Measurements from ENCODE around the gene TBXAS1.

TBXAS1 gene

GRCh38 chr7:139895141-139895829 lies 66.2 kb downstream of the TBXAS1 start:
- Histone ChIP-seq H3K9me3 (ENCODE audit: control insufficient read depth, insufficient read depth, low read depth, low read length) (no peaks in the 10 kb centered on the region), H3K4me1 (ENCODE audit: control insufficient read depth, insufficient read depth, low read length) (no peaks in the 10 kb centered on the region), H3K27ac (ENCODE audit: extremely low read depth, low read depth, low read length) (no peak overlapping the region), H3K36me3 (ENCODE audit: control insufficient read depth in 2 of 2, insufficient read depth in 1 of 2, low read length in 2 of 2) (no peaks in the 10 kb centered on the region), H3K4me3 (ENCODE audit: low read depth, low read length) (no peak overlapping the region)
- ChIA-PET CTCF (no interaction called here), POLR2A (no interaction called here)
- 0 out of 2 replicates have a peak, but pooled peaks have one; percentile 17 for TF ChIP-seq ZIC2 (tag by site-specific recombination; IDR thresholded peaks at IDR 0.05)
- TF ChIP-seq ZNF16 (tag by site-specific recombination; IDR thresholded peaks at IDR 0.05; ENCODE audit: low read depth), result no peak

- Histone ChIP-seq H3K27ac (ENCODE audit: extremely low read depth, low read depth, low read length) (no peak overlapping the region), H3K4me1 (ENCODE audit: control insufficient read depth, insufficient read depth, low read length) (no peaks in the 10 kb centered on the region), H3K9me3 (ENCODE audit: control insufficient read depth, insufficient read depth, low read depth, low read length) (no peaks in the 10 kb centered on the region), H3K36me3 (ENCODE audit: control insufficient read depth in 2 of 2, insufficient read depth in 1 of 2, low read length in 2 of 2) (no peaks in the 10 kb centered on the region), H3K4me3 (ENCODE audit: low read depth, low read length) (no peak overlapping the region)
- POLR2A ChIA-PET, result no interaction called here
- CTCF ChIA-PET, result no interaction called here
- TF ChIP-seq ZIC2 (tag by site-specific recombination; IDR thresholded peaks at IDR 0.05) (peak; percentile 24; the same call in 1 of the 2 replicates), SP3 (tag by site-specific recombination; IDR thresholded peaks at IDR 0.05) (no peak), ZNF558 (tag by site-specific recombination; IDR thresholded peaks at IDR 0.05) (no peak), ZBTB17 (tag by site-specific recombination; IDR thresholded peaks at IDR 0.05) (no peak), ZNF112 (tag by site-specific recombination; IDR thresholded peaks at IDR 0.05) (no peak), ZNF692 (tag by site-specific recombination; IDR thresholded peaks at IDR 0.05) (no peak), ZSCAN18 (tag by site-specific recombination; IDR thresholded peaks at IDR 0.05) (no peak)
These were observed 67.2 kb downstream of the TBXAS1 start for GRCh38 chr7:139896288-139896687.

GRCh38 chr7:139896831-139897230 lies 67.8 kb downstream of the TBXAS1 start:
- no peak overlapping the region for H3K4me3 ChIP-seq (ENCODE audit: low read depth, low read length)
- H3K4me1 ChIP-seq (ENCODE audit: control insufficient read depth, insufficient read depth, low read length), result no peaks in the 10 kb centered on the region
- no peak for TF ChIP-seq ZBTB20 (tag by site-specific recombination; IDR thresholded peaks at IDR 0.05)
- CTCF ChIA-PET, result no interaction called here
- no peak overlapping the region for H3K27ac ChIP-seq (ENCODE audit: extremely low read depth, low read depth, low read length)
- POLR2A ChIA-PET, result no interaction called here
- H3K9me3 ChIP-seq (ENCODE audit: control insufficient read depth, insufficient read depth, low read depth, low read length), result no peaks in the 10 kb centered on the region
- H3K36me3 ChIP-seq (ENCODE audit: control insufficient read depth in 2 of 2, insufficient read depth in 1 of 2, low read length in 2 of 2), result no peaks in the 10 kb centered on the region

GRCh38 chr7:139897422-139898090 lies 68.5 kb downstream of the TBXAS1 start:
- Histone ChIP-seq H3K4me3 (ENCODE audit: low read depth, low read length) (no peak overlapping the region), H3K4me1 (ENCODE audit: control insufficient read depth, insufficient read depth, low read length) (no peaks in the 10 kb centered on the region), H3K36me3 (ENCODE audit: control insufficient read depth in 2 of 2, insufficient read depth in 1 of 2, low read length in 2 of 2) (no peaks in the 10 kb centered on the region), H3K9me3 (ENCODE audit: control insufficient read depth, insufficient read depth, low read depth, low read length) (no peaks in the 10 kb centered on the region), H3K27ac (ENCODE audit: extremely low read depth, low read depth, low read length) (no peak overlapping the region)
- ChIA-PET CTCF (no interaction called here), POLR2A (interaction anchor here (0.7 kb wide), 1 partner anchor 17 kb away, joined by 5 read pairs; no protein-coding TSS in a partner anchor)
- TF ChIP-seq ZBTB44 (tag by site-specific recombination; IDR thresholded peaks at IDR 0.05) (no peak), ZBTB8A (tag by site-specific recombination; IDR thresholded peaks at IDR 0.05) (no peak), ZNF280C (tag by site-specific recombination; IDR thresholded peaks at IDR 0.05) (no peak), PRDM2 (tag by site-specific recombination; IDR thresholded peaks at IDR 0.05; ENCODE audit: borderline replicate concordance) (no peak)
